GM12801 (cell line): ENCODE data around the gene IL17D.

Experiments used
- TF ChIP-seq, protein P1 (sequence below): IDR thresholded peaks from one replicate; pipeline ENCODE4 v1.5.1; 2011; ENCODE audit warnings: control low read depth; ENCODE audit not compliant: insufficient read length; ENCODE audit errors: extremely low read depth

Gene IL17D

DNA sequence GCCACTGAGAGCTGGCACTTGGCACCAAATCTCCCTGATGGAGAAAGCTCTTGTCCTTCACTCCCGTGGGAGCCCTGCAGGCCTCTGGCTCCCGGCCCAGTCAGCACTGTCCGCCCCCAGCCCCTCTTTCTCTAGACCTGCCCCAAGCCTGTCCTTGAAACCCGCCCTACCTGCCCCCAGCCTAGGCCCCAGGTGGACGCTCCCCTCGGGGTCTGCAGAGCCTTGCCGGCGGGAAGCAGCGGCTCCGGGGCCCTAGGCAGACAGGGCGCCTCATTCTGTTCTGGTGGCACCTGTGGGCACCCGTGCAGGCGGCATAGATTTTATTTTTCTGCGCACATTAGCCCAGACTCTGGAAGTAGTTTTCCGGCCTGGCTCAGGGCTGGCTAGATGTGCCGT is 17.6 kb downstream of the IL17D start:
- TF ChIP-seq, protein P1, sequence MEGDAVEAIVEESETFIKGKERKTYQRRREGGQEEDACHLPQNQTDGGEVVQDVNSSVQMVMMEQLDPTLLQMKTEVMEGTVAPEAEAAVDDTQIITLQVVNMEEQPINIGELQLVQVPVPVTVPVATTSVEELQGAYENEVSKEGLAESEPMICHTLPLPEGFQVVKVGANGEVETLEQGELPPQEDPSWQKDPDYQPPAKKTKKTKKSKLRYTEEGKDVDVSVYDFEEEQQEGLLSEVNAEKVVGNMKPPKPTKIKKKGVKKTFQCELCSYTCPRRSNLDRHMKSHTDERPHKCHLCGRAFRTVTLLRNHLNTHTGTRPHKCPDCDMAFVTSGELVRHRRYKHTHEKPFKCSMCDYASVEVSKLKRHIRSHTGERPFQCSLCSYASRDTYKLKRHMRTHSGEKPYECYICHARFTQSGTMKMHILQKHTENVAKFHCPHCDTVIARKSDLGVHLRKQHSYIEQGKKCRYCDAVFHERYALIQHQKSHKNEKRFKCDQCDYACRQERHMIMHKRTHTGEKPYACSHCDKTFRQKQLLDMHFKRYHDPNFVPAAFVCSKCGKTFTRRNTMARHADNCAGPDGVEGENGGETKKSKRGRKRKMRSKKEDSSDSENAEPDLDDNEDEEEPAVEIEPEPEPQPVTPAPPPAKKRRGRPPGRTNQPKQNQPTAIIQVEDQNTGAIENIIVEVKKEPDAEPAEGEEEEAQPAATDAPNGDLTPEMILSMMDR: no peak

DNA sequence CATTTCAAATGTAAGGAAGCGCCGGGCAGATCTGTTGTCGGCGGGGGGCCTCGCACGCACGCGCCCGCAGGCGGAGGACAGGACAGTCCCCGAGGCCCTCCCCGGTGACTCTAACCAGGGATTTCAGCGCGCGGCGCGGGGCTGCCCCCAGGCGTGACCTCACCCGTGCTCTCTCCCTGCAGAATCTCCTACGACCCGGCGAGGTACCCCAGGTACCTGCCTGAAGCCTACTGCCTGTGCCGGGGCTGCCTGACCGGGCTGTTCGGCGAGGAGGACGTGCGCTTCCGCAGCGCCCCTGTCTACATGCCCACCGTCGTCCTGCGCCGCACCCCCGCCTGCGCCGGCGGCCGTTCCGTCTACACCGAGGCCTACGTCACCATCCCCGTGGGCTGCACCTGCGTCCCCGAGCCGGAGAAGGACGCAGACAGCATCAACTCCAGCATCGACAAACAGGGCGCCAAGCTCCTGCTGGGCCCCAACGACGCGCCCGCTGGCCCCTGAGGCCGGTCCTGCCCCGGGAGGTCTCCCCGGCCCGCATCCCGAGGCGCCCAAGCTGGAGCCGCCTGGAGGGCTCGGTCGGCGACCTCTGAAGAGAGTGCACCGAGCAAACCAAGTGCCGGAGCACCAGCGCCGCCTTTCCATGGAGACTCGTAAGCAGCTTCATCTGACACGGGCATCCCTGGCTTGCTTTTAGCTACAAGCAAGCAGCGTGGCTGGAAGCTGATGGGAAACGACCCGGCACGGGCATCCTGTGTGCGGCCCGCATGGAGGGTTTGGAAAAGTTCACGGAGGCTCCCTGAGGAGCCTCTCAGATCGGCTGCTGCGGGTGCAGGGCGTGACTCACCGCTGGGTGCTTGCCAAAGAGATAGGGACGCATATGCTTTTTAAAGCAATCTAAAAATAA is 18.2 kb downstream of the IL17D start:
- TF ChIP-seq, protein P1: no peak

DNA sequence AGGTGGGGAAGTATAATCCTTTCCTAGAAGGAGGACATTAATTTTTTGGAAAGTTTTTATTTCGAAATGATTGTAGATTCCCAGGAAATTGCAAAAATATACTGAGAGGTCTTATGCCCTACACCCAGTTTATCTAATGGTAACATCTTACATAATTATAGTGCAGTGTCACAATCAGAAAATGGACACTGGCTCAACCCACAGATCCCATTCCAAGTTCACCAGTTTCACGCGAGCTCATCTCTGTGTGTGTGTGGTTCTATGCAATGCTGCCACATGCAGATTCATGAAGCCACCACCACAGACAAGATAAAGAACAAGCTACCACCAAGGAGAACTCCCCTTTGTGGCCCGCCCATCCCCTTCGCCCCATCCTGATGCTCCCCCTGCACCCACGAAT is 24.4 kb downstream of the IL17D start:
- TF ChIP-seq, protein P1: no peak

DNA sequence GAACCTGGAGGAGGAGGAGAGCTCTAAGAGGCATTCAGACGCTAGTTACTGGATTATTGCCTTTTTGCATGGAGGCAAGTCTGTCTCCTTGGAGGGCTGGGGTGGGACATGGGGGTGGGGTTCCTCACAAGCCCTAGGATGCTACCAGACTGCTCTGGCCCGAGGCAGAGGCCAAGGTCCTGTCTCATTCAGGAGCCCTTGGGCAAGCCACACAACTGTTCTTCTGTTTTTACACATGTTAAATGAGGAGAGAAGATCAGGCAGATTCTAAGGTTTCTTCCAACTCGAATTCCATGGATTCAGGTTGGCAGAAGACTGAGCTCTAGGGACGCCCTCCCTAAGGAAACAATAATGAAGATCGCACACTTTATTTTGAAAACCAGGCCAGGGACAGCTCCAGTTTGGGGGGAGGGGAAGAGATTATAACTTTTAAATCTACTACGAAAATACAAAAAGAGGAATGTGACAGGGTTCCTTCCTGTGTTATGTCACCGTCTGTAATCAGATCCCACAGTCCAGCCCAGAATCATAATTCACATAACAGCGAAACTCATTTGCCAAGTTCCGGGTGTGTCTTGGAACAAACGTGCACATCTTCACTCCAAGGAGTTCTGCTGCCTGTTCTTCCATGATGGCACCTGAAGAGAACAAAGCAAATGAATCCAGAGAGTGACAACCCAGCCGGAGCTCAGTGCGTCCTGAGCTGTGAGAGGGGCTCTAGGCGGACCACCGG is 25.2 kb downstream of the IL17D start:
- TF ChIP-seq, protein P1: no peak

DNA sequence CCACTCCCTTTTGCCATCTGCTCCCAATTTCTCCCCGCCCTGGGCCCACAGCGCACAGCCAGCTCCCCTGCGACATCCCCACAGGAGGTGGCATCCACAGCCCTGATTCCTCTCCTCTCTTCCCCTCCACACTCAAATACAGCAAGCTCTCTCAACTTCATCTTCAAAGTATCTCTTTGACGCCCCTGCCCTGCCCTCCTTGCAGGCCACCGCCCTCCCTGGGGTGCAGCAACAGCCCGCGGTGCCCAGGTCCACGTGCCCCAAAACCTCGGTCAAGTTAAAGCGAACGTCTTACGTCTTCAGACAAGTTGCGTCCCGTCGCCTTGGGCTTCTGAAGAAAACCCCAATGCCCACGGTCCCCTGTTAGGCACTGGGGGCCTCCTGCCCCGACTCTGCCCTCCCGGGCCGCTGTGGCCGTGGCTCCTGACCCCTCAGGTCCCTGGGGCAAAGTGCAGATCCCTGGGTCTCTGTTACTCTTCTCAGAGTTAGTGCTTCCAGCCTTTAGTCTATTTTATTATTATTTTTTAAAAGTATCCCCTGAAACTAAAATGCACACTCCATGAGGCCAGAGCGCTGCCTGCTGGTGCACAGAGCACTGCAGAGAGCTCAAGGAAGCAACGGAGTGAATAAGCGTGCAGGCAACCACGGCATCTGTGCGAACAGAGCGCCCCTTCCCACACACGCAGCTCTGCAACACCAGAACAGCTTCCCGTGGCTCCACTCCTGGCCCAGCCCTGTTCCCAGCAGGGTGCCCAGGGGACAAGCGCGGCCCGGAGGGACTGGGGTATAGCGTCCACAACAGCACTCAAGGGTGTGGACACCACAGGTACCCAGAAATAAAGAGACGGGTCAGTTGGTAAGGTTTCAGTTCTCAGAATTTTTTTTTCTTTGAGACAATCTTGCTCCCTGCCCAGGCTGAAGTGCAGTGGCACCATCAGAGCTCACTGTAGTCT is 26.4 kb downstream of the IL17D start:
- TF ChIP-seq, protein P1: no peak

DNA sequence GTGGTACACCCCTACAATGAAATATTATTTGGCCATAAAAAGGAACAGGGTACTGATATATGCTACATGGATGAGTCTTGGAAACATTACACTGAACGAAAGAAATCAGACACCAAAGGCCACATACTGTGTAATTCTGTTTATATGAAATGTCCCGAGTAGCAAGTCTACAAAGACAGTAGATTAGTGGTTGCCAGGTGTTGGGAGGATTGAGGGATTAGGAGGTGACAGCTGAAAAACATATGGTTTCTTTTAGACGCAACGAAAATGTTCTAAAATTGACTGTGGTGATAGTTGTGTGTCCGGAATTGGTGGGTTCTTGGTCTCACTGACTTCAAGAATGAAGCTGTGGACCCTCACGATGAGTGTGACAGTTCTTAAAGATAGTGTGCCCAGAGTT is 35.1 kb downstream of the IL17D start:
- TF ChIP-seq, protein P1: no peak

DNA sequence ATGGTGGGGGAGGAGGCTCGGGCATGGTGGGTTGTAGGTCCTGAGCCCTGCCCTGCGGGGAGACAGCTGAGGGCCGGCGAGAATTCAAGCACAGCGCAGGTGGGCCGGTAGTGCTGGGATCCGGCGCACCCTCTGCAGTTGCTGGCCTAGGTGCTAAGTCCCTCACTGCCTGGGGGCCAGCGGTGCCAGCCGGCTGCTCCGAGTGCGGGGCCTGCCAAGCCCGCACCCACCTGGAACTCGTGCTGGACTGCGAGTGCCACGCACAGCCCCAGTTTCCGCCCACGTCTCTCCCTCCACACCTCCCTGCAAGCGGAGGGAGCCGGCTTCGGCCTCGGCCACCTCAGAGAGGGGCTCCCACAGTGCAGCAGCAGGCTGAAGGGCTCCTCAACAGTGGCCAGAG is 36.5 kb downstream of the IL17D start:
- TF ChIP-seq, protein P1: no peak
